Epidermal melanocyte (primary cell): Measurements from ENCODE around the gene FOSL1.

Source experiments
- DNase-seq: peaks from one replicate; pipeline ENCODE4 v3.0.0; 2011; ENCODE audit warnings: low spot score; ENCODE audit not compliant: insufficient read length

Gene FOSL1

GRCh38 chr11:65882120-65883057 lies 17.8 kb downstream of the FOSL1 start:
- no peak for DNase-seq

- DNase-seq = no peak
These were observed 19.3 kb downstream of the FOSL1 start for GRCh38 chr11:65880844-65881421.

GRCh38 chr11:65880027-65880426 lies 20.2 kb downstream of the FOSL1 start:
- DNase-seq = no peak

GRCh38 chr11:65879617-65880016 lies 20.6 kb downstream of the FOSL1 start, which contains the start of gene CTSW:
CTSW (plus strand) TSS chr11:65879837; CDS start chr11:65879855, 18 bp downstream.
- DNase-seq = no peak

- peak; percentile 92 for DNase-seq
These were observed 26.7 kb downstream of the FOSL1 start for GRCh38 chr11:65873318-65874156.

- DNase-seq = no peak
These were observed 27.4 kb downstream of the FOSL1 start, which contains the start of gene EFEMP2 for GRCh38 chr11:65872586-65873317. EFEMP2 (minus strand) TSS chr11:65872800; CDS start chr11:65872354, 446 bp downstream.

- DNase-seq = no peak
These were observed 28.2 kb downstream of the FOSL1 start for GRCh38 chr11:65871811-65872548.

GRCh38 chr11:65870706-65871681 lies 29.2 kb downstream of the FOSL1 start:
- DNase-seq = no peak

GRCh38 chr11:65870307-65870658 lies 29.9 kb downstream of the FOSL1 start:
- DNase-seq = no peak

GRCh38 chr11:65869643-65870306 lies 30.4 kb downstream of the FOSL1 start:
- DNase-seq = no peak

GRCh38 chr11:65868907-65869306 lies 31.3 kb downstream of the FOSL1 start:
- DNase-seq = no peak

GRCh38 chr11:65868076-65868667 lies 32.0 kb downstream of the FOSL1 start:
- DNase-seq = no peak

- no peak for DNase-seq
These were observed 32.7 kb downstream of the FOSL1 start for GRCh38 chr11:65867284-65868071.

- DNase-seq = no peak
These were observed 33.5 kb downstream of the FOSL1 start for GRCh38 chr11:65866509-65867283.

GRCh38 chr11:65865550-65866172 lies 34.5 kb downstream of the FOSL1 start:
- no peak for DNase-seq
